BE2C (cell line): Measurements from ENCODE around the gene CHCHD3.

ENCODE experiments used
- DNase-seq: peaks from one replicate; pipeline ENCODE4 v3.0.0-alpha.2; 2020
- H3K27me3 ChIP-seq: fragments of 250-450 bp; sonication (Bioruptor Pico); 2 replicates; pipeline ENCODE4 v1.5.1; 2020; ENCODE audit warnings: mild to moderate bottlenecking
- H3K36me3 ChIP-seq: fragments of 250-450 bp; sonication (Bioruptor Pico); 2 replicates; pipeline ENCODE4 v1.5.1; 2020; ENCODE audit warnings: mild to moderate bottlenecking
- H3K4me1 ChIP-seq: fragments of 250-450 bp; sonication (Bioruptor Pico); 2 replicates; pipeline ENCODE4 v1.5.1; 2020
- H3K4me3 ChIP-seq: 2 replicates; pipeline ENCODE4 v1.5.1; 2011; ENCODE audit warnings: low read depth, low read length
- H3K9me3 ChIP-seq: fragments of 250-450 bp; sonication (Bioruptor Pico); 2 replicates; pipeline ENCODE4 v1.5.1; 2020
- TF ChIP-seq, protein P1 (sequence below): IDR thresholded peaks from 2 replicates; pipeline ENCODE4 v1.5.1; 2012; ENCODE audit warnings: mild to moderate bottlenecking, low read depth, low read length

CHCHD3 gene

DNA sequence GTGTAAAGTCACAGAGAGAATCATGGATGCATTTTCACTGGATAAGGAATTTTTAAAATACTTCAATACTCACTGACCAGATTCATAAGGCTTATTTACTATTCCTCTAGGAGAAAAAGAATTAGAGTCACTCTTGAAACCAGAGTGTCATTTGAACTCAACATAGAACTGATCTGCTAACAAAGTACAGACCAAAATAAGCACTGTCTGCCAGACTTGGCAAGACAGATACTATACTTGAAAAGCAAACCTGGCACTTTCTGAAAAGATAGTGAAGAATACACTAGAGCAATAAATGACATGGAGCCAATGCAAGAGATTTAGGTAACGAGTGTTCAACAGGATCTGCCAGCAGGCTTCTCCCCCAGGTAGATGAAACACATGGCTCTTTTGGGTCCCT, 215.3 kb downstream of the CHCHD3 start:
- TF ChIP-seq, protein P1, sequence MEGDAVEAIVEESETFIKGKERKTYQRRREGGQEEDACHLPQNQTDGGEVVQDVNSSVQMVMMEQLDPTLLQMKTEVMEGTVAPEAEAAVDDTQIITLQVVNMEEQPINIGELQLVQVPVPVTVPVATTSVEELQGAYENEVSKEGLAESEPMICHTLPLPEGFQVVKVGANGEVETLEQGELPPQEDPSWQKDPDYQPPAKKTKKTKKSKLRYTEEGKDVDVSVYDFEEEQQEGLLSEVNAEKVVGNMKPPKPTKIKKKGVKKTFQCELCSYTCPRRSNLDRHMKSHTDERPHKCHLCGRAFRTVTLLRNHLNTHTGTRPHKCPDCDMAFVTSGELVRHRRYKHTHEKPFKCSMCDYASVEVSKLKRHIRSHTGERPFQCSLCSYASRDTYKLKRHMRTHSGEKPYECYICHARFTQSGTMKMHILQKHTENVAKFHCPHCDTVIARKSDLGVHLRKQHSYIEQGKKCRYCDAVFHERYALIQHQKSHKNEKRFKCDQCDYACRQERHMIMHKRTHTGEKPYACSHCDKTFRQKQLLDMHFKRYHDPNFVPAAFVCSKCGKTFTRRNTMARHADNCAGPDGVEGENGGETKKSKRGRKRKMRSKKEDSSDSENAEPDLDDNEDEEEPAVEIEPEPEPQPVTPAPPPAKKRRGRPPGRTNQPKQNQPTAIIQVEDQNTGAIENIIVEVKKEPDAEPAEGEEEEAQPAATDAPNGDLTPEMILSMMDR: no peak
- Histone ChIP-seq H3K4me3 (no peak overlapping the region), H3K4me1 (peaks cover 8% of the 10 kb centered on the region)

DNA sequence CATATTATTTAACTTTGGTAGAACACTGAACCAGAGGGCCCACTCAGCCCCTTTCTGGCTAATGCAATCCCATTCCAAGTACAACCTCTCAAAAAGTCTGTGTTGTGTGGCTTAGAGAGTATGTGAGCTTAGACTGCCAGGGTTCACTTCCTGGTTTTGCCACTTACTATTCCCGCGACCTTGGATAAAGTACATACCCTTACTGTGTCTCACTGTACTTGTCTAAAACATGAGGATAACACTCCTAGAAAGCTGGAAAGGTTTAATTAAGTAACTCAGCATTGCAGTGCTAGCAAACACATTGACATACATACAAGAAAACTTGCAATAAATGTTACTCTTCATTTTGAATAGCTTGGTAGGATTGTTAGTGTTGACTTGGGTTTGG, 215.8 kb downstream of the CHCHD3 start:
- Histone ChIP-seq H3K36me3 (peaks cover 20% of the 10 kb centered on the region), H3K9me3 (no peaks in the 10 kb centered on the region; the same call in 1 of the 2 replicates), H3K4me1 (peaks cover 4% of the 10 kb centered on the region), H3K4me3 (no peak overlapping the region), H3K27me3 (no peaks in the 10 kb centered on the region)
- DNase-seq: no peak
- TF ChIP-seq, protein P1: no peak

More for the DNA sequence above, 215.3 kb downstream of the CHCHD3 start:
- Histone ChIP-seq H3K27me3 (no peaks in the 10 kb centered on the region), H3K9me3 (no peaks in the 10 kb centered on the region; the same call in 1 of the 2 replicates), H3K36me3 (peaks cover 20% of the 10 kb centered on the region)
- DNase-seq: no peak

DNA sequence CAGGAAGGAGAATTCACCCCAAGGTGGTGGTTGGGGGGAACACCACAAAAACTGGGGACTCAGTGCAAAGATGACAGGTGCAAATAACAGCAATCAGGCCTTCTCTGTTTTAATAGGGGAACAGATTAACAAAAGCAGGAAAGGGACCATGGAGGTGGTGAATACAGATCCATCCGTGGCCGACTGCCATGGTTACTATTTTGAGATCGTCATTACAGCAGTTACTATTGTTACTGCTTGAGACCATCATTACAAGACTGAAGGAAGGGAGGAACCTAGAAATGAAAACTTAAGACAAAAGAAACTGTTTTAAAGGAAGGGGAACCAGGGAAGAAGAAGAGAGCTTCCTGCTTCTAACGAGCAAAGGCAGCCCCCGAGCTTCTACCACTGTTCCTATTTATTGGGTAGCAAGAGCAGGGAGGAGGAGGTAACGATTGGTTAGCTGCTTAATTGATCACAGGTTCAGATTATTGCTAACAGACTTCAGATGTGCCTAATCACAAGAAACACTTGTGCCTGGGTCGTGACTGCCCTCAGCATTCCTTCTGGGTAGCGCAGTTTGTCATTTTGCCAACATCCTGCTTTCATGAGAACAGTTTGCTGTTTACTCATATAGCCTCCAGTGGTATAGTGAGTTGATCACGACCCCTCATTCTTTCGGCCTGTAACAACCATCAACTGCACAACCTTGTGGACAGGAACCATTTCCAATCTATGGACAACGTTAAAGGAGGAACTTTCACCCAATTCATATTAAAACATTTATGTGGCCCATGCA, 216.3 kb downstream of the CHCHD3 start:
- Histone ChIP-seq H3K27me3 (no peaks in the 10 kb centered on the region), H3K36me3 (peaks cover 20% of the 10 kb centered on the region), H3K4me3 (no peak overlapping the region), H3K9me3 (no peaks in the 10 kb centered on the region; the same call in 1 of the 2 replicates), H3K4me1 (no peaks in the 10 kb centered on the region; the same call in 1 of the 2 replicates)
- TF ChIP-seq, protein P1: no peak
- no peak for DNase-seq

DNA sequence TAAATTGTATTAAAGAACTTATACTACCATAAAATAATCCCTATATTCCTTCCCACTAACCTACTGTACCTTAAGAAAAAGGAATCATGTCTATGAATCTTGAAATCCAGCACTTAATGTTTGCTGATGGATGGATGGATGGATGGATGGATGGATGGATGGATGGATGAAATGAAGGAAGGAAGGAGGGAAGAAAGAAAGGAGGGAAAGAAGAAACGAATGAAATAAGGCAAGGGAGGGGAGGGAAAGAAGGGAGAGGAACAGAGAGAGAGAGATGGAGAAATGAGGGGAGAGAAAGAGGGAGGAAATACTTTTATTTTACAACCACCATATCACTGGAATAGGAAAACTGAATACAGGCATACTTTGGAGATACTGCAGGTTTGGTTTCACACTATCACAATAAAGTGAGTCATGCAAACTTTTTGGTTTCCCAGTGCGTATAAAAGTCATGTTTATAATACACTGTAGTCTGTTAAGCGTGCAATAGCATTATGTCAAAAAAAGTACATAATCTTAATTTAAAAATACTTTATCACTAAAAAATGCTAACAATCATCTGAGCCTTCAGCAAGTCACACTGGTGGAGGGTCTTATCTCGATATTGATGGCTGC, 219.8 kb downstream of the CHCHD3 start:
- Histone ChIP-seq H3K4me1 (peaks cover 2% of the 10 kb centered on the region; the same call in 1 of the 2 replicates), H3K4me3 (no peak overlapping the region), H3K27me3 (no peaks in the 10 kb centered on the region), H3K9me3 (no peaks in the 10 kb centered on the region; the same call in 1 of the 2 replicates), H3K36me3 (peaks cover 21% of the 10 kb centered on the region)
- TF ChIP-seq, protein P1: no peak
- no peak for DNase-seq

DNA sequence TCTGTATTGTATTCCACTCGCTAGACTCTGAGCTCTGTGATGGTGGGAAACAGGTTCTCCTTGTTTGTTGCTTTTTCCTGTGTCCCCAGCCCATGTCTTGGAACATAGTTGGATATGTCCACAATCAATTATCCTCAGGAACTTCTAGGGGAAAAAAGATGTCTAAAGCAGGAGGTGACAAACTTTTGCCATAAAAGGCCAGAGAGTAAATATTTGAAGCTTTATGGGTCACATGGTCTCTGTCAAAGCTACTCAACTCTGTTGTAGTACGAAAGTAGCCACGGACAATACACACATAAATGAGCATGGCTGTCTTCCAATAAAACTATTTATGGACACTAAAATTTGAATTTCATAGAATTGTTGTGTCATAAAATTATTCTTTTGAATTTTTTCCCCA, 220.5 kb downstream of the CHCHD3 start:
- peaks cover 15% of the 10 kb centered on the region; the same call in 1 of the 2 replicates for H3K36me3 ChIP-seq
- H3K4me3 ChIP-seq: no peak overlapping the region
- no peak for DNase-seq
- TF ChIP-seq, protein P1: no peak
- H3K27me3 ChIP-seq: no peaks in the 10 kb centered on the region
- peaks cover 2% of the 10 kb centered on the region; the same call in 1 of the 2 replicates for H3K4me1 ChIP-seq
- H3K9me3 ChIP-seq: no peaks in the 10 kb centered on the region; the same call in 1 of the 2 replicates

DNA sequence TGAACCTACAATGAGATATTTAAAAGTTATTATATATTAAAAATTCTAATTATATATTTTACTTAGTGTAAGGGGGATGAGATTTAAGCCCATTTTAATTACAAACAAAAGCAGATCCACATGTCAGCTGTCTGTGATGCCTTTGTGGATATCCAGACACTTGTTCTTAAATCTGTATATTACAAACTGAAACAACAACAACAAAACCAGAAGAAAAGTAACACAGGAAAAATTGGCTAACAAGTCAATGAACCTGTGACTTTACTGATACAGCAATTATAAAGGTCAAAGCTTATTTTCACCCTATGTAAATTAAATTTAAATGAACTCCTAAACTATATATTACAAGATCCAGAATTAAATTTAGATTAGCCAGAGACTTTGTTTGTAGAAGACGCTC, 222.7 kb downstream of the CHCHD3 start:
- Histone ChIP-seq H3K27me3 (no peaks in the 10 kb centered on the region), H3K36me3 (peaks cover 14% of the 10 kb centered on the region), H3K4me1 (peaks cover 2% of the 10 kb centered on the region; the same call in 1 of the 2 replicates), H3K4me3 (no peak overlapping the region), H3K9me3 (no peaks in the 10 kb centered on the region; the same call in 1 of the 2 replicates)
- no peak for DNase-seq
- TF ChIP-seq, protein P1: no peak
